GM20431 (cell line): ENCODE data around the gene SNX22.
"Not testable (repeated sequence)": the region's sequence is repeated elsewhere in the genome, so short reads cannot be mapped to it uniquely, and the experiment has no call there.

ENCODE experiments used
- in situ Hi-C: fragments of 300-500 bp; cut with MseI, MboI; formaldehyde crosslinking; loops from one replicate; pipeline ENCODE4 v1.15.0; 2020; ENCODE audit warnings: low sequenced_read_pairs; ENCODE audit not compliant: unreplicated experiment

SNX22 gene

GRCh38 chr15:64151727-64152506, at the start of gene SNX22:
Gene SNX22, plus strand, starts transcription at chr15:64151731. Its CDS starts 45 bp downstream, at chr15:64151776.
- in situ Hi-C loops, result no loop called here

DNA sequence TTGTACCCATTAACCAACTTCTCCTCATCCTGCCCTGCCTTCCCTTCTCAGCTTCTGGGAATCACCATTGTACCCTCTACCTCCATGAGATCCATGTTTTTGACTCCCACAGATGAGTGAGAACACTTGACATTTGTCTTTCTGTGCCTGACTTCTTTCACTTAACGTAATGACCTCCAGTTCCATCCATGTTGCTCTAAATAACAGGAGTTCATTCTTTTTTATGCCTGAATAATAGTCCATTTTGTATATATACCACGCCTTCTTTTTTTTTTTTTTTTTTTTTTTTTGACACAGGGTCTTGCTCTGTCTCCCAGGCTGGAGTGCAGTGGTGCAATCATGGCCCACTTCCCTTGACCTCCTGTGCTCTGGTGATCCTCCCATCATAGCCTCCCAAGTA, 49.0 kb upstream of the SNX22 start:
- in situ Hi-C loops, result no loop called here

- in situ Hi-C loops, result no loop called here
Observed at GRCh38 chr15:64105113-64105704, 46.3 kb upstream of the SNX22 start.

DNA sequence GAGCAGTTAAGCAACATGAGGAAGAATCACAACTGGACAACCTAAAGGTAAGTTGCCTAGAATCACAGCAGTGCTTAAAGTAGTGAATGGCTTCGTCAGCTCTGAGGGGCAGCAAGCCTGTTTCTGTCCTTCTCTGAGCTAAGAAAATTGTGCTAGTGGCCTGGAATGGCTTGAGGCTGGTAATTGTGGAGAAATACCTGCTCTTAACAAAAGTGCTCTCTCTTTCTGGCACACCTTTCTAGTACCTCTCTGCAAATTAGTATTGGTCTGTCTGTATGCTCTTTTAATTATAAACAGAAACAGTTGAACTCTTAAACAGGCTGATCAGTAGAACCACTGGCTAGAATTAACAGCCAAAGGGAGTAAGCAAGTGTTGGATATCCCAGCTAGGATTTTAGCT, 44.2 kb upstream of the SNX22 start:
- in situ Hi-C loops, result no loop called here

DNA sequence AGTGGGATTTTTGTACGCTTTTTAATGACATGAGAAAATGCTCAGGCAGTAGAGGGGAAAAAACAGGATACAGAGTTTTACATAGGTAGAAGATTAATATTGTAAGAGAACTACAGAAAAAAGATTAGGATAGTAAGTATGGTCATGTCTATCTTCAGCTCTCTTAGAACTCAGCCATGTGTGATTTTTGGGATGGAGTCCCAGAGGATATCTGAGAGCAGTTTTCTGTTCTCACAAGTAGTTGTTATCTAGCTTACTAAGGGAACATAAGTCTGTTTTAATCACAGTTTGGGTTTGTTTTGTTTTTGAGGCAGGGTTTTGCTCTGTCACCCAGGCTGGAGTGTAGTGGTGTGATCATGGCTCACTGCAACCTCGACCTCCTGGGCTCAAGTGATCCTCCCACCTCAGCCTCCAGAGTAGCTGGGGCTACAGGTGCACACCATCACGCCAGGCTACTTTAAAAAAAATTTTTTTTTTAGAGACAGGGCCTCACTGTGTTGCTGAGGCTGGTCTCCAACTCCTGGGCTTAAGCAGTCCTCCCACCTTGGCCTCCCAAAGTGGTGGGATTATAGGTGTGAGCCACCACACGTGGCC, 41.3 kb upstream of the SNX22 start:
- in situ Hi-C loops, result not testable (repeated sequence)

GRCh38 chr15:64110950-64111678, 40.4 kb upstream of the SNX22 start:
- in situ Hi-C loops, result no loop called here

DNA sequence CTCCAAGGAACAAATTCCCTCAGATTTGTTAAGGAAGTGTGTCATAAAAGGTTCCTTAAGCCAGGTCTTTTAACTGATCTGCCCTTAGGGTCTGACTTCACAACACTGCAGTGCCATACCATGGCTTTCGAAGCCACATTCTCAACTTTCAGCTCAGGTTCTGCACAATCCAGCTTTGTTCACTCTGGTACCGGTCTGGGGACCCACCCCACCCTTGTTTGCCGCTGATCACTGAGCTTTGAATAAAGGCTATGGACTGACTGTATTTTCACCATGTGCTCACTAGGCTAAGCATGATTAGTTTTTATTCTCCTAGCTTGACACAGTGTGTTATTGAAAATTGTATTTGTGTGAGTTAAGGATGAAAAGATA, 39.9 kb upstream of the SNX22 start:
- in situ Hi-C loops, result no loop called here

- in situ Hi-C loops, result no loop called here
Observed at GRCh38 chr15:64112073-64112772, 39.3 kb upstream of the SNX22 start.

GRCh38 chr15:64112904-64113303, 38.6 kb upstream of the SNX22 start:
- in situ Hi-C loops, result no loop called here

GRCh38 chr15:64117759-64118487, 33.6 kb upstream of the SNX22 start:
- in situ Hi-C loops, result no loop called here

GRCh38 chr15:64120322-64120721, 31.2 kb upstream of the SNX22 start:
- in situ Hi-C loops, result not testable (repeated sequence)

DNA sequence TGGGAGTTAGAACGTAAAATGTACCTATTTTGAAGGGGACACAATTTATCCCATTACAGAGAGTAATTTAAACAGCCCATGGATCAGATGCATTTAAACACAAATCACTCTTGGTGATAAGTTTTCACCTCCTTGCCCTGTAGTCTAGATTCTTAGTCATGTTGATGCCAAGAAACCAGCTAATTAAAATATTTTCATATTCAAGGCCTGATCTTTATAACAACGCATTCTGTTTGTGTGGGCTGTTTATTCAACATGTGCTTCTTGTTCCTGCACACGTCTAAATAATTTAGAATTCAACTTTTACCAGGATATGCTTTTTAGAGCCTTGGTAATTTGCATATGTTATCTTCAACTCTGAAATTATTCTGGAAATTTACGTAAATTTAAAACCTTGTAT, 29.9 kb upstream of the SNX22 start:
- in situ Hi-C loops, result no loop called here

DNA sequence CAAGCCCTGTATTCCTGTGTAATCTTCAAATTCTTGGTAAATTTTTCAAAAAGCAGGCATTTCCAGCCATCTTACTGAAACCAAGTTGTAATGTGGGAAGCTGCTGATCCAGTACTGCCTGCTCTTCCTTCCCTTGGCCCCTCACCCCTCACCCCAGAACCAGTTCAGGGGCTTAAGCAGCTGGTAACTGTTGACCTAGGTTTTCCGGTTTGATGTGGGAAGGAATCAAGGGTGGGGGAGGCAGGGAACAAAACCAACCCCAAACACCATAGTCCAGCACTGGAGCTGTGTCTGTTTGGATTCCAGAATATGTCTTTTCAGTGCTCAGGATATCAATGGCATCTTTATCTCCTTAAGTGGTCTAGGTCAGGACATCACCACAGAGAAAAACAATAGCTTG, 29.1 kb upstream of the SNX22 start:
- in situ Hi-C loops, result no loop called here

DNA sequence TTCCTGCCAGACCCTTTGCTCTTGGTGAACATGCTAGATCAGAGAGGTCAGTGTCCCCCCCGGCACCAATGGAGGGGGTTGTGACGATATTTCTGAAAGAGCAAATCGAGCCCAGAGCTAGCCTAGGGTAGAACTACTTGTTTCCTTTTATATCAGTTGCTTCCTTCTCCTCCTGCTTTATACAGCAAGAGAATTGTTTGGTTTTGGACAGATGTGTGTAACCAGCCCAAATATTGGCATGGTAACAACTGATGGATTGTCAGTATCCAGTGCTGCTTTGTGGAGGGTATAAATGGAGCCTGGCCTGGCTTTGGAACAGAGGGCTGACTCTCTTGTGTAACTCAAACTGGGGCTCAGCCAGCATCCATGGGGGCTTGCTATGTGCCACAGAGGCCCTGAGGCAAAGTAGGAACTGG, 28.6 kb upstream of the SNX22 start:
- in situ Hi-C loops, result no loop called here

- in situ Hi-C loops, result no loop called here
Observed at GRCh38 chr15:64125978-64126377, 25.6 kb upstream of the SNX22 start.

- in situ Hi-C loops, result no loop called here
Observed at GRCh38 chr15:64127521-64128270, 23.8 kb upstream of the SNX22 start.

DNA sequence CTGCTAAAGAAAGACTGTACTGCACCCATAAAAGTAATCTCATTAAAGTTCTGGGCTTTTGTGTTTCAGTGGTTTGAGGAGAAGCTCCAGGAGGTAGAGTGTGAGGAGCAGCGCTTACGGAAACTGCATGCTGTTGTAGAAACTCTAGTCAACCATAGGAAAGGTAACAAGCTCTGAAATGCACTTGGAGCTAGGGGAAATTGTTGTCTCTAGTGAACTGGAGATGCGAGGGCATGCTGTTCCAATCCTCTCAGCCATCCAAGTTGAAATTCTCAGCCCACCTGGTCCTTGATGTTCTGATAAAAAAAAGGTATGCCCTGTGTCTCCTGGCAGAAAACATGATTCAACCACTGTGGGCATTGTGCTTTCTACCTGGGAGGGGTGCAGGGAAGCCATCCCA, 21.4 kb upstream of the SNX22 start:
- in situ Hi-C loops, result no loop called here

GRCh38 chr15:64131547-64131946, 20.0 kb upstream of the SNX22 start:
- in situ Hi-C loops, result no loop called here

DNA sequence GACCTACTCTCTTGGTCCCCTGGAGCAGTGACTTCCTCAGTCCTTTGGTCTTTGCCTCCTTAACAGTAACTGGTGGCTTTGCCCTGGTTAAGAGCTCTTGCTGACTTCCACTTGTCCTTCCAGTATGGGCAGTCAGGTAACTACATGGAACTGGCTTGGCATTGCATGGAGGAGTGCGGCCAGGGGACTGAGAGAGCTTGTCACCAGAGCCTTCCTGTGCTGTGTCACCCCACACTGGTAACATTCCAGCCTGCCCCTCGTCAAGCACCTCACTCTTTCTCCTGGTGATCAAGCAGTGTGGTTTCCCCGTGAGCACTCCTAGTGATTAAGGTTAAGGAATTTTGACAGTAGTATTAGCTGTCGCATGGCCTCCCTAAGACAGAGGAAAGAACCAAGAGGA, 19.3 kb upstream of the SNX22 start:
- in situ Hi-C loops, result no loop called here
